Peyer's patch (tissue), 4 donors: Measurements from ENCODE around the gene ZG16. TPM values are rescaled to one million over a fixed set of nuclear protein-coding genes. Genes with fewer than 3 reads are reported as not detected.
A peak's percentile ranks its signal among the peaks of the same experiment; 100 is the strongest.
"Not testable (repeated sequence)": the region's sequence is repeated elsewhere in the genome, so short reads cannot be mapped to it uniquely, and the experiment has no call there.

Source experiments
- DNase-seq, 3 donors: peaks; one replicate each; pipeline ENCODE4 v3.0.0-alpha.2; 2017 to 2019
- H3K27ac ChIP-seq, 4 donors: fragments of 200-600 bp; sonication (generic); one replicate each; pipeline ENCODE4 v1.5.1; 2016 to 2019
- H3K27me3 ChIP-seq, 2 donors: fragments of 200-600 bp; sonication (generic); one replicate each; pipeline ENCODE4 v1.5.1; 2019
- H3K36me3 ChIP-seq, 3 donors: fragments of 200-600 bp; sonication (generic); one replicate each; pipeline ENCODE4 v1.5.1; 2016 to 2019
- H3K4me1 ChIP-seq, 4 donors: fragments of 200-600 bp; sonication (generic); one replicate each; pipeline ENCODE4 v1.5.1; 2016 to 2019
- H3K4me3 ChIP-seq, 4 donors: fragments of 200-600 bp; sonication (generic); 1 replicate in 3 of 4; 2 replicates in 1 of 4; pipeline ENCODE4 v1.5.1; 2016 to 2019; ENCODE audit warnings: mild to moderate bottlenecking in 1 of 4
- H3K9me3 ChIP-seq, 4 donors: fragments of 200-600 bp; sonication (generic); one replicate each; pipeline ENCODE4 v1.5.1; 2016 to 2019; ENCODE audit warnings: mild to moderate bottlenecking in 1 of 4
- POLR2A ChIP-seq, 2 donors: fragments of 450-650 bp; IDR thresholded peaks; one replicate each; pipeline ENCODE4 v1.5.1; 2017; ENCODE audit warnings: antibody characterized with exemption in 2 of 2, mild to moderate bottlenecking in 2 of 2, moderate library complexity in 2 of 2
- total RNA-seq, 4 donors: library from RNA; depleted of rRNA; stranded (reverse); fragments of >200 nt; gene quantifications; one replicate each; pipeline ENCODE4 v1.1.0, GENCODE V29; 2016
- TF ChIP-seq, protein P1 (sequence below), 6 experiments: fragments of 450-650 bp in 4 of 6; fragments of 200-600 bp in 2 of 6; sonication (generic) in 1 of 6; IDR thresholded peaks; one replicate each; pipeline ENCODE4 v1.5.1; 2017 to 2019; ENCODE audit warnings: antibody characterized with exemption in 6 of 6, mild to moderate bottlenecking in 3 of 6, moderate library complexity in 1 of 6

ZG16 gene
- total RNA-seq, 4 donors from 2014 or later: 9.9 to 585 (median 158) TPM

GRCh38 chr16:29784901-29785500 lies 6.9 kb downstream of the ZG16 start:
- Histone ChIP-seq H3K9me3 (no peaks in the 10 kb centered on the region), H3K36me3 (no peaks in the 10 kb centered on the region), H3K4me1 (peaks cover 0 to 5% (median 2%) of the 10 kb centered on the region in 4 donors), H3K27ac (peak overlapping the region in 1 of 4 donors; percentile 28), H3K27me3 (no peaks in the 10 kb centered on the region), H3K4me3 (peak overlapping the region; percentile 0 to 18 (median 6))
- DNase-seq: peak; percentile 65 to 85 (median 76)
- TF ChIP-seq POLR2A (IDR thresholded peaks at IDR 0.05): no peak
- TF ChIP-seq, protein P1, sequence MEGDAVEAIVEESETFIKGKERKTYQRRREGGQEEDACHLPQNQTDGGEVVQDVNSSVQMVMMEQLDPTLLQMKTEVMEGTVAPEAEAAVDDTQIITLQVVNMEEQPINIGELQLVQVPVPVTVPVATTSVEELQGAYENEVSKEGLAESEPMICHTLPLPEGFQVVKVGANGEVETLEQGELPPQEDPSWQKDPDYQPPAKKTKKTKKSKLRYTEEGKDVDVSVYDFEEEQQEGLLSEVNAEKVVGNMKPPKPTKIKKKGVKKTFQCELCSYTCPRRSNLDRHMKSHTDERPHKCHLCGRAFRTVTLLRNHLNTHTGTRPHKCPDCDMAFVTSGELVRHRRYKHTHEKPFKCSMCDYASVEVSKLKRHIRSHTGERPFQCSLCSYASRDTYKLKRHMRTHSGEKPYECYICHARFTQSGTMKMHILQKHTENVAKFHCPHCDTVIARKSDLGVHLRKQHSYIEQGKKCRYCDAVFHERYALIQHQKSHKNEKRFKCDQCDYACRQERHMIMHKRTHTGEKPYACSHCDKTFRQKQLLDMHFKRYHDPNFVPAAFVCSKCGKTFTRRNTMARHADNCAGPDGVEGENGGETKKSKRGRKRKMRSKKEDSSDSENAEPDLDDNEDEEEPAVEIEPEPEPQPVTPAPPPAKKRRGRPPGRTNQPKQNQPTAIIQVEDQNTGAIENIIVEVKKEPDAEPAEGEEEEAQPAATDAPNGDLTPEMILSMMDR (IDR thresholded peaks at IDR 0.05): peak; percentile 60 to 84 (median 70)

DNA sequence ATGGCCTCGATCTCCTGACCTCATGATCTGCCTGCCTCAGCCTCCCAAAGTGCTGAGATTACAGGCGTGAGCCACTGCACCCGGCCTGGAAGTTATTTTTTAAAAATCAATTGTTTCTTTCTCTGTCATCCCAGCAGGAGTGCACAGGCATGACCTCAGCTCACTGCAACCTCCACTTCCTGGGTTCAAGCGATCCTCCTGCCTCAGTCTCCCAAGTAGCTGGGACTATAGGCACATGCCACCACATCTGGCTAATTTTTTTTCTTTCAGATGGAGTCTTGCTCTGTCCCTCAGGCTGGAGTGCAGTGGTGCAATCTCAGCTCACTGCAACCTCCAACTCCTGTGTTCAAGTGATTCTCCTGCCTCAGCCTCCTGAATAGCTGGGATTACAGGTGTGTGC lies 9.1 kb downstream of the ZG16 start:
- peaks cover 0 to 14% (median 7%) of the 10 kb centered on the region in 4 donors for H3K4me1 ChIP-seq
- not testable (repeated sequence) for DNase-seq, H3K9me3 ChIP-seq, H3K4me3 ChIP-seq, H3K27ac ChIP-seq, H3K27me3 ChIP-seq, H3K36me3 ChIP-seq

- H3K27me3 ChIP-seq: no peaks in the 10 kb centered on the region
- no peak for DNase-seq
- no peaks in the 10 kb centered on the region for H3K36me3 ChIP-seq
- H3K4me3 ChIP-seq: peak overlapping the region; percentile 37 to 93 (median 81)
- peak overlapping the region; percentile 70 to 88 (median 82) for H3K27ac ChIP-seq
- H3K4me1 ChIP-seq: peaks cover 0 to 23% (median 7%) of the 10 kb centered on the region in 4 donors
- TF ChIP-seq, protein P1 (IDR thresholded peaks at IDR 0.05): no peak
- TF ChIP-seq POLR2A (IDR thresholded peaks at IDR 0.05): no peak
- no peaks in the 10 kb centered on the region for H3K9me3 ChIP-seq
These were observed 11.7 kb downstream of the ZG16 start for GRCh38 chr16:29789775-29790182.

- H3K4me1 ChIP-seq: peaks cover 0 to 23% (median 6%) of the 10 kb centered on the region in 4 donors
- DNase-seq: peak; percentile 99 to 100 (median 100)
- peak; percentile 42 to 52 for TF ChIP-seq POLR2A (IDR thresholded peaks at IDR 0.05)
- TF ChIP-seq, protein P1 (IDR thresholded peaks at IDR 0.05): peak; percentile 79 to 90 (median 84)
- no peaks in the 10 kb centered on the region for H3K9me3 ChIP-seq
- H3K27ac ChIP-seq: peak within 1 kb of the TSS; percentile 73 to 88 (median 82)
- no peaks in the 10 kb centered on the region for H3K27me3 ChIP-seq
- no peaks in the 10 kb centered on the region for H3K36me3 ChIP-seq
- H3K4me3 ChIP-seq: peak within 1 kb of the TSS; percentile 78 to 93 (median 81)
These were observed 12.3 kb downstream of the ZG16 start, which contains the start of gene KIF22 for GRCh38 chr16:29790183-29790948. Gene KIF22, plus strand, starts transcription at chr16:29790751. Its CDS starts 9 bp downstream, at chr16:29790760.

DNA sequence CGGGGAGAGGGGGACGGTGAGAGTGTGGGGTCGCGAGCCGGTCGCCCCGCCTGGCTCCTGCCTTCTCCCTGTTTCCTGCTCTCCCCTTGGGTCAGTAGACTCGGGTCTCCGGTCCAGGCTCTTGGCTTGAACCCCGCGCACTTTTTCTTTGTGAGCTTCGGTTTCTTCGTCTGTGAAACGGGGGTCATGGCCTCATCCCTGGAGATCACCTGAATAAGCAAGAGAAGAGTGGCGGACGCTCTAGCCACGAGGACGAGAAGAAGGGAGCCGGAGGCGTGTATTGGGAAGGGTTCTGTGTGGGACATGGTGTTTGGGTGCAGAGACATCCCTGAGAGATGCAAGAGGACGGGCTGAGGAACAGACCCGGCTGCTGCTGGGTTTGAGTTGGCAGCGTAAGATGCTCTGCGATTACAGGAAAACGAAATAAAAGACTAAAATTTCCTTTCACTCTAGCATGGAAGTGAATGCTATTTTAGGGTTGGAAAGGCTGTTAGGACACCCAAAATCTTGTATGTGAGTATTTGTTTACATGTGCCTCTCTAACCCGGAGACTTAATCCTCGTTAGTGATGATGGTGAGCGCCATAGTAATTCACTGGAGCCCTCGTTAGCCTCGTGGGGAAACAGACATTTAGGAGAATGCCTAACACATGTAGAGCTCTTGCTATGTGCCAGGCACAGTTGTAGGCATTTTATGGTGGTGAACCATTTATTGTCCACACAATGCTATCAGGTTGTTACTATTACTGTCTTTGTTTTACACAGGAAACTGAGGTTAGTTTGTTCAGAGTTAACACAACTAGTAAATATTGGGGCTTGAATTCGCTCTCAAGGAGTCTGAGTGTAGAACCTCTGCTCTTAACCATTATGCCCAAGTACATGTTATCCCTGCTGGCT lies 13.1 kb downstream of the ZG16 start:
- peak overlapping the region; percentile 67 to 88 (median 74) for H3K27ac ChIP-seq
- no peak for TF ChIP-seq POLR2A (IDR thresholded peaks at IDR 0.05)
- TF ChIP-seq, protein P1 (IDR thresholded peaks at IDR 0.05): no peak

More for the DNA sequence above, 13.1 kb downstream of the ZG16 start:
- H3K9me3 ChIP-seq: no peaks in the 10 kb centered on the region
- DNase-seq: peak in 1 of 3 donors; percentile 49
- H3K4me1 ChIP-seq: peaks cover 0 to 23% (median 4%) of the 10 kb centered on the region in 4 donors
- no peaks in the 10 kb centered on the region for H3K36me3 ChIP-seq
- no peaks in the 10 kb centered on the region for H3K27me3 ChIP-seq
- peak overlapping the region; percentile 78 to 93 (median 81) for H3K4me3 ChIP-seq
